Measurements from ENCODE around the gene C10orf62.
"Not testable (repeated sequence)": the region's sequence is repeated elsewhere in the genome, so short reads cannot be mapped to it uniquely, and the experiment has no call there.

C10orf62 gene

GRCh38 chr10:97589479-97589878 is at the start of gene C10orf62:
Gene C10orf62, plus strand, starts transcription at chr10:97589721. Its CDS starts 177 bp downstream, at chr10:97589898.
- no peak for DNase-seq

GRCh38 chr10:97540669-97541500 is 48.6 kb upstream of the C10orf62 start:
- DNase-seq = no peak

GRCh38 chr10:97542169-97543024 is 47.1 kb upstream of the C10orf62 start:
- peak; percentile 31 for DNase-seq

- DNase-seq = peak; percentile 41
Measured at GRCh38 chr10:97543025-97543546, 46.4 kb upstream of the C10orf62 start.

- no peak for DNase-seq
Measured at GRCh38 chr10:97546456-97547270, 42.9 kb upstream of the C10orf62 start.

GRCh38 chr10:97547271-97547600 is 42.3 kb upstream of the C10orf62 start:
- no peak for DNase-seq

- no peak for DNase-seq
Measured at GRCh38 chr10:97547962-97548361, 41.6 kb upstream of the C10orf62 start.

- no peak for DNase-seq
Measured at GRCh38 chr10:97548828-97549455, 40.6 kb upstream of the C10orf62 start.

GRCh38 chr10:97549587-97550322 is 39.8 kb upstream of the C10orf62 start:
- no peak for DNase-seq

GRCh38 chr10:97550336-97551149 is 39.0 kb upstream of the C10orf62 start:
- no peak for DNase-seq

GRCh38 chr10:97551271-97551670 is 38.2 kb upstream of the C10orf62 start:
- no peak for DNase-seq

- DNase-seq = peak; percentile 45
Measured at GRCh38 chr10:97553575-97554031, 35.9 kb upstream of the C10orf62 start.

- not testable (repeated sequence) for DNase-seq
Measured at GRCh38 chr10:97554336-97554735, 35.2 kb upstream of the C10orf62 start.

- DNase-seq = not testable (repeated sequence)
Measured at GRCh38 chr10:97555541-97555940, 34.0 kb upstream of the C10orf62 start.

- not testable (repeated sequence) for DNase-seq
Measured at GRCh38 chr10:97560731-97561381, 28.7 kb upstream of the C10orf62 start.

- not testable (repeated sequence) for DNase-seq
Measured at GRCh38 chr10:97561386-97562077, 28.0 kb upstream of the C10orf62 start.

- DNase-seq = not testable (repeated sequence)
Measured at GRCh38 chr10:97562329-97562728, 27.2 kb upstream of the C10orf62 start.

- DNase-seq = no peak
Measured at GRCh38 chr10:97563337-97563736, 26.2 kb upstream of the C10orf62 start.

GRCh38 chr10:97564776-97565175 is 24.7 kb upstream of the C10orf62 start:
- no peak for DNase-seq

Data from activated T-cell treated with anti-CD3 and anti-CD28 coated beads for 4 hours (primary cell).